PC-9 (cell line): Measurements from ENCODE around the gene PITPNC1. TPM values are rescaled to one million over a fixed set of nuclear protein-coding genes. Genes with fewer than 3 reads are reported as not detected.

ENCODE experiments used
- BruUV-seq: library from RNA; stranded (reverse); fragments of 400-500 nt; replicated peaks from 2 replicates; lab custom pipeline; 2021; lab: Mats Ljungman, UMichigan
- CTCF ChIA-PET: fragments of 300-600 bp; sonication (Branson Sonifier 250); formaldehyde crosslinking; loops from one replicate; lab custom pipeline; 2022; ENCODE audit warnings: antibody characterized with exemption; lab: Charles Lee
- POLR2A ChIA-PET: fragments of 300-600 bp; sonication (Branson Sonifier 250); formaldehyde crosslinking; loops from one replicate; lab custom pipeline; 2022; ENCODE audit warnings: antibody characterized with exemption; ENCODE audit not compliant: unreplicated experiment; lab: Charles Lee
- DNase-seq, 2 experiments: peaks; one replicate each; pipeline versions ENCODE4 v3.0.0 to v3.0.0-alpha.2; 2015 to 2022; ENCODE audit warnings: mixed read lengths in 1 of 2
- H2AFZ ChIP-seq: fragments of 200-600 bp; sonication (generic); 2 replicates; pipeline ENCODE4 v1.8.1; 2017; ENCODE audit warnings: antibody characterized with exemption
- H3F3A ChIP-seq: fragments of 200-600 bp; sonication (generic); 2 replicates; pipeline ENCODE4 v1.8.1; 2017; ENCODE audit warnings: antibody characterized with exemption, mild to moderate bottlenecking, low read depth; ENCODE audit not compliant: insufficient read depth
- H3K27ac ChIP-seq: fragments of 200-600 bp; sonication (generic); 2 replicates; pipeline ENCODE4 v1.6.1; 2016; ENCODE audit warnings: mixed run types
- H3K27me3 ChIP-seq: fragments of 200-600 bp; sonication (generic); 2 replicates; pipeline ENCODE4 v1.6.1; 2016; ENCODE audit warnings: low read depth, mixed run types; ENCODE audit not compliant: insufficient read depth
- H3K36me3 ChIP-seq: fragments of 200-600 bp; sonication (generic); 2 replicates; pipeline ENCODE4 v1.6.1; 2016; ENCODE audit warnings: low read depth, mixed run types
- H3K4me1 ChIP-seq: fragments of 200-600 bp; sonication (generic); replicated peaks from 2 replicates; pipeline ENCODE4 v1.6.1; 2016; ENCODE audit warnings: mixed run types; ENCODE audit not compliant: insufficient read depth
- H3K4me2 ChIP-seq: fragments of 200-600 bp; sonication (generic); 2 replicates; pipeline ENCODE4 v1.6.1; 2017; ENCODE audit warnings: mixed run types
- H3K4me3 ChIP-seq: fragments of 200-600 bp; sonication (generic); 2 replicates; pipeline ENCODE4 v1.6.1; 2016; ENCODE audit warnings: mixed run types
- H3K79me2 ChIP-seq: fragments of 200-600 bp; sonication (generic); 2 replicates; pipeline ENCODE4 v1.6.1; 2017; ENCODE audit warnings: low read depth, mixed run types
- H3K9me2 ChIP-seq: fragments of 200-600 bp; sonication (generic); 2 replicates; pipeline ENCODE4 v1.8.1; 2017; ENCODE audit warnings: mild to moderate bottlenecking; ENCODE audit not compliant: insufficient read depth
- H3K9me3 ChIP-seq: fragments of 200-600 bp; sonication (generic); 2 replicates; pipeline ENCODE4 v1.8.1; 2016; ENCODE audit warnings: low read depth; ENCODE audit not compliant: insufficient read depth
- H4K20me1 ChIP-seq: fragments of 200-600 bp; sonication (generic); 2 replicates; pipeline ENCODE4 v1.8.1; 2017; ENCODE audit not compliant: insufficient read depth
- CTCF ChIP-seq: fragments of 200-600 bp; sonication (generic); conservative IDR thresholded peaks from 2 replicates; pipeline ENCODE4 v1.6.1; 2017; ENCODE audit warnings: mixed run types, antibody characterized with exemption, mild to moderate bottlenecking, moderate library complexity
- EZH2 ChIP-seq: fragments of 200-600 bp; sonication (generic); IDR thresholded peaks from 2 replicates; pipeline ENCODE4 v1.8.0; 2017; ENCODE audit warnings: antibody characterized with exemption, low read depth
- intact Hi-C: fragments of 100-400 bp; cut with micrococcal nuclease; formaldehyde crosslinking; loops from one replicate; pipeline ENCODE4 v1.10.0; 2022; ENCODE audit not compliant: unreplicated experiment
- total RNA-seq: library from RNA; stranded (reverse); gene quantifications from 2 replicates; pipeline ENCODE4 v1.2.3, GENCODE V29; 2021

The PITPNC1 gene
- total RNA-seq, 1 experiment from 2014 or later, result 6.0 TPM

GRCh38 chr17:67523101-67523500 lies 146.0 kb downstream of the PITPNC1 start:
- H3K4me2 ChIP-seq, result no peak overlapping the region
- no peak for TF ChIP-seq CTCF
- no peak for TF ChIP-seq EZH2
- no peak overlapping the region for H3K4me3 ChIP-seq
- H2AFZ ChIP-seq, result no peak overlapping the region
- BruUV-seq, result no TSS peak
- no peaks in the 10 kb centered on the region for H3K4me1 ChIP-seq
- intact Hi-C loops, result no loop called here
- no peak for DNase-seq
- H3K27me3 ChIP-seq, result no peaks in the 10 kb centered on the region
- ChIA-PET CTCF (interaction anchor here (0.6 kb wide), 1 partner anchor 1664 kb away, joined by 4 read pairs; no protein-coding TSS in a partner anchor), POLR2A (no interaction called here)
- no peak overlapping the region for H3K27ac ChIP-seq
- no peaks in the 10 kb centered on the region for H3K79me2 ChIP-seq
- H3K9me2 ChIP-seq, result no peaks in the 10 kb centered on the region
- H3K36me3 ChIP-seq, result no peaks in the 10 kb centered on the region
- H3F3A ChIP-seq, result no peaks in the 10 kb centered on the region
- H3K9me3 ChIP-seq, result no peaks in the 10 kb centered on the region
- H4K20me1 ChIP-seq, result no peaks in the 10 kb centered on the region

GRCh38 chr17:67525239-67526135 lies 148.4 kb downstream of the PITPNC1 start:
- Histone ChIP-seq H3K79me2 (no peaks in the 10 kb centered on the region), H3K27ac (no peak overlapping the region), H3K9me3 (no peaks in the 10 kb centered on the region), H4K20me1 (no peaks in the 10 kb centered on the region), H3K4me3 (no peak overlapping the region), H3K36me3 (no peaks in the 10 kb centered on the region), H3K4me2 (no peak overlapping the region), H3K27me3 (no peaks in the 10 kb centered on the region), H3F3A (0 out of 2 replicates have a peak, but pooled peaks cover 4% of the 10 kb centered on the region), H3K4me1 (peaks cover 9% of the 10 kb centered on the region; the same call in 1 of the 2 replicates), H2AFZ (no peak overlapping the region), H3K9me2 (no peaks in the 10 kb centered on the region)
- ChIA-PET POLR2A (no interaction called here), CTCF (no interaction called here)
- TF ChIP-seq EZH2 (no peak), CTCF (no peak)
- intact Hi-C loops, result no loop called here
- BruUV-seq, result no TSS peak
- no peak for DNase-seq

- no peak overlapping the region for H3K27ac ChIP-seq
- DNase-seq, result no peak
- no peaks in the 10 kb centered on the region for H3K79me2 ChIP-seq
- ChIA-PET POLR2A (interaction anchor here (0.7 kb wide), 1 partner anchor 1567 kb away, joined by 3 read pairs; no protein-coding TSS in a partner anchor), CTCF (no interaction called here)
- H3F3A ChIP-seq, result 0 out of 2 replicates have a peak, but pooled peaks cover 4% of the 10 kb centered on the region
- H3K9me2 ChIP-seq, result no peaks in the 10 kb centered on the region
- H3K27me3 ChIP-seq, result no peaks in the 10 kb centered on the region
- no peaks in the 10 kb centered on the region for H4K20me1 ChIP-seq
- H3K4me2 ChIP-seq, result no peak overlapping the region
- intact Hi-C loops, result no loop called here
- BruUV-seq, result no TSS peak
- no peak overlapping the region for H2AFZ ChIP-seq
- no peak overlapping the region for H3K4me3 ChIP-seq
- TF ChIP-seq CTCF (no peak), EZH2 (no peak)
- H3K36me3 ChIP-seq, result no peaks in the 10 kb centered on the region
- peaks cover 9% of the 10 kb centered on the region; the same call in 1 of the 2 replicates for H3K4me1 ChIP-seq
- no peaks in the 10 kb centered on the region for H3K9me3 ChIP-seq
These were observed 149.6 kb downstream of the PITPNC1 start for GRCh38 chr17:67526700-67527099.
